Raji (cell line): ENCODE results near the gene RAP1GAP2.

Experiments
- POLR2A ChIP-seq: IDR thresholded peaks from 2 replicates; pipeline ENCODE4 v1.6.1; 2011; ENCODE audit warnings: low read depth, low read length, control low read depth; ENCODE audit not compliant: insufficient read depth

RAP1GAP2 gene

DNA sequence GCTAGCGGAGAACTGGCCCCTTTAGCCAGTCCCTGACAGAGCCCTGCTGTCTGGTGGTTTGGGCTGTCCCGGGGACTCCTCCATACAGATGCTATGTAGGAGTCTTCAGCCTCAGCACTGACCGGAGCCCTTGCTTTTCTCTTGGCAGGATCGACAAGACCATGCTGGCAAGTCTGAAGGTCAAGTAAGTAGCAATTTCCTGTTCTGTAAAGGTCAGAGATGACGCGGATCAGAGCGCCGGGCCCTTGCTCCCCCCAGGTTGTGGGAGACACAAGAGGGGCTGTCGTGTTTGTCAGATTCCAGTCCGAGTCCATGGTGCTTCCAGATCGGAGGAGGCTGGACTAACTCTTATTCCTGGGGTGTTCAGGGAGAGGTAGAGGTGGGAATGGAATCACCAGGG, 4.1 kb downstream of the RAP1GAP2 start:
- no peak for TF ChIP-seq POLR2A

DNA sequence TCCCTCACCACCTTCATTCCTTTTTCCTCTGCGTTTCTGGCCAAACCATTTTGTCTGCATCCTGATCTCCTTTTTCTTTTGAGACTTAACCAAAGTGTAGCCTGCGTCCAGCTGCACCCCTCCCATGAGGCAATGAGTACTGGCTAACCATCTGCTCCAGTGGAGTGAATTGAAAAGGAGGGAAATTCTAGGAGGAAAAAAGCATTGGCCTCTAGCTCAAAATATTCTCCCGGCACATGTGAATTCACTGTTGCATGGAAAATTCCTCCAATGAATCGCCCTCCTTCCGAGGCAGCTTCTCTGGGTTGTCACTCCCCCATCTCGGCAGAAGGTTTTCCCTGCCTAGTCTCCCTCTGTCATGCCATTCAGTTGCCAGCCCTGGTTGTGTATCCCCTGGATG, 5.6 kb downstream of the RAP1GAP2 start:
- no peak for TF ChIP-seq POLR2A

GRCh38 chr17:2802574-2802973, 6.3 kb downstream of the RAP1GAP2 start:
- no peak for TF ChIP-seq POLR2A

GRCh38 chr17:2803386-2803785, 7.1 kb downstream of the RAP1GAP2 start:
- TF ChIP-seq POLR2A: no peak

DNA sequence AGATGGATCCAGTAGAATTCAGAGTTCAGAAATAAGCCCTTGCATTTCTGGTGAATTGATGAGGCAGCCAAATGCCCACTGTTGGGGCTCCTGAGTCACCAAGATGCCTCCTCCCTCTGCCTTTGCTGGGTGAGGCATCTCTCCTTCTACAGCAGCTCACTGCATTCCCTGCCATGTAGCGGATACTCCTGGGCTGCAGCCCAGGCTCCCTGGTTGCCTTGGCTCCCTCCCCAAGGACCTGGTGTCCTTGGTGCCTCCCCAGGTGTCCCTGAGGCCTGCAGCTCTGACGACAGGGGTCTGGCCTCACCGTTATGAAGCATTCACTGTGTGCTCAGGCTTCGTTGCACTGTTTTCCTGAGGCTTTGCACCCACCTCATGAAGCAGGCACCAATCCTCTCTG, 7.7 kb downstream of the RAP1GAP2 start:
- no peak for TF ChIP-seq POLR2A

DNA sequence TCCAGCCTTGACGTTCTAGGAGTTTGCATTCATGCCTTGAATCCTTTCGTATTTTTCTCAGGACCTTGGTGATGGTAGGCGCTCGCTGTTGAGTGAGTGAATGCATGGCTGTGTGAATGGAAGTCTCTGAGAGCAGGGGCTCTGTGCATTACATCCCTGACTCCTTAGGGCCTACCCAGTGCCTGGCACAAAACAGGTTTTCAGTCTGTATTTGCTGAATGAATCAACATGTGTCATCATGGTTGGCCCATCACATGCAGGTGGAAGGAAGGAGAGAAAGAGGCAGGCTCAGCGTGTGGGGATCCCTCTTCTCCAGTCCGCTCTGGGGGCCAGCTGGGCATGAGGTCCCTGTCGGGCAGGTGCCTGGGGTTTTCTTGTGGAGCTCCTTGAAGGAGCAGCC, 8.7 kb downstream of the RAP1GAP2 start:
- TF ChIP-seq POLR2A: no peak

- no peak for TF ChIP-seq POLR2A
Observed at GRCh38 chr17:2805961-2806360, 9.7 kb downstream of the RAP1GAP2 start.

GRCh38 chr17:2808367-2809335, 12.4 kb downstream of the RAP1GAP2 start:
- no peak for TF ChIP-seq POLR2A

GRCh38 chr17:2809337-2809736, 13.1 kb downstream of the RAP1GAP2 start:
- no peak for TF ChIP-seq POLR2A

DNA sequence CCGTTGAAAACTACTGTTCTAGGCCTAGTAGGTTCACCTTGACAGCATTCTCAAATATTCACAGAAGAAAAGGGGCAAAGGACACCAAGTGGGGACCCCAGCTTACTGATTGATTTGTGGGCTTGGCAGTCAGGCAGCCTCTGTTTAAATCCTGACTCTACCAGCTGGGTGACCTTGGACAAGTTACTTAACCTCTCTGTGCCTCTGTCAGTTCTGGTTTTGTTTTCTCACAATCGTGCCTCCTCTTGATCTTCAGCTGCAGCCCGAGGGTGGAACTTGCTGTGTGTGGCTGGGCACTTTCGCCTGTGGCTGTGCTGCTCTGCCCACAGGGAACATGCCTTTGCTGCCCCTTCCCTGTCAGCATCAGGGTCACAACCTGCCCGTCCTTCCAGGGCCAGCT, 17.8 kb downstream of the RAP1GAP2 start:
- TF ChIP-seq POLR2A: no peak

DNA sequence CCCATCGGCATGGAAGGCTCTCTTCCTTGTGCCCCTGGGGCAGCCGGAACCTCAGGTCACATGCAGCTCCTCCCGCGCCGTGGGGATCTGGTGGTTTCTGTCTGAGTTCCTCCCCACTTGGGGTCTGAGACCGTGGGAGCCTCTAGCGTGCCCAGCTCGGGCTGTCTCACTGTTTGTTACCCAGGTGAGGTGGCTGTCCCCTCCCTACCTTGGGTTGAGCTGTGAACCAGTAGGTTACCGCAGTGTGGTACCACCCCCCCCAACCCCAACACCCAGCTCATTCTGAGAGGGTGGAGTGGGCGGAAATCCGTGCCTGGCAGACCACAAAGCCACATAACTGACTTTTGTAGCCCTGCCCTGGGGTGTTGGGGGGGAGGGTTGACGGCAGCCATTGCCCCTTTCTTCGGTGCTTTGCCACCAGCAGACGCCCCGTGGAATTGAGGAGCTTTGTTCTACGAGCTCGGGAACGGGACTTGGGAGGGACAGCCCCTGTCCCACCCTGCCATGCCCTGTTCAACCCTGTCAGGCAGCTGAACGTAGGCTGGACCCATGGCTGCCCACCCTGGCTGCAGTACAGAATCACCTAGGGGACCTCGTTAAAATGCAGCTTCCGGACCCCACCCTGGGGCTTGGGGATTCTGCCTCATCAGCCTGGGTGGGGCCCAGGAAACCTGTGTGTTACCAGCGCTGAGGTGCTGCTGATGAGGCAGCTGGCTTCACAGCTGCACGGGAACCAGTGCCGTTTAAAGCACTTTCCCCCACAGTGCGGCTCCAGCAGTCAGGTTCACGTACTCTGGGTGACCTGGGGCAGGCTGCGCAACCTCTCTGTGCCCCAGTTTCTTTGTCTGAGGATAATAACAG, 18.5 kb downstream of the RAP1GAP2 start:
- no peak for TF ChIP-seq POLR2A

- TF ChIP-seq POLR2A: no peak
Observed at GRCh38 chr17:2815781-2816185, 19.5 kb downstream of the RAP1GAP2 start.

DNA sequence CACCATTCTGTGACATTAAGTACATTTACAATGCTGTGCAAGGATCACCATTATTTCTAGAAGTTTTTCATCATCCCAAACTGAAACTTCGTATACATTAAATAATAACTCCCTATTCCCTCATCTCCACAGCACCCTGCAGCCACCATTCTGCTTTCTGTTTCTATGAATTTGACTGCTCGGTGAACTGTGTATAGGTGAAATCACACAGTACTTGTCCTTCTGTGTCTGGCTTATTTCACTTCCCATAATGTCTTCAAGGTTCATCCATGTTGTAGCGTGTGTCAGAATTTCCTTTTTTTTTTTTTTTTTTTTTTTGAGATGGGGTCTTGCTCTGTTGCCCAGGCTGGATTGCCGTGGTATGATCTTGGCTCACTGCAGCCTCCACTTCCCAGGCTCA, 20.4 kb downstream of the RAP1GAP2 start:
- no peak for TF ChIP-seq POLR2A

DNA sequence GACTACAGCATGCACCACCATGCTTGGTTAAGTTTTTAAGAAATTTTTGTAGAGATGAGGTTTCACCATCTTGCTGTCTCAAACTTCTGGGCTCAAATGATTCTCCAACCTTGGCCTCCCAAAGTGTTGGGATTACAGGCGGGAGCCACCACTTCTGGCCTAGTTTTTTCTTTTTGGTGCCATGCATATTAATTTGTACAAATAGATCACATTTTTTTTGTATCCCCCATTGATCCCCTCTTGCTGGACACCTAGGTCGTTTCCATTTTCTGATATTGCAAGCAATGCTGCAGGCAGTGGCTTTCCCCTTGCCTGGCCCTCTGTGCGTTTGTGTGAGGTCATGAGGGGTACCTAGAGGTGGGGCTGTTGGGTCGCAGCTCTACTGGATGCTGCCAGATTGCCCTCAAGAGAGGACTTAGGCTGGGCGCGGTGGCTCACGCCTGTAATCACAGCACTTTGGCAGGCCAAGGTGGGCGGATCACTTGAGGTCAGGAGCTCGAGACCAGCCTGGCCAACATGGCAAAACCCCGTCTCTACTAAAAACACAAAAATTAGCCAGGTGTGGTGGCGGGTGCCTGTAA, 23.8 kb downstream of the RAP1GAP2 start:
- no peak for TF ChIP-seq POLR2A

DNA sequence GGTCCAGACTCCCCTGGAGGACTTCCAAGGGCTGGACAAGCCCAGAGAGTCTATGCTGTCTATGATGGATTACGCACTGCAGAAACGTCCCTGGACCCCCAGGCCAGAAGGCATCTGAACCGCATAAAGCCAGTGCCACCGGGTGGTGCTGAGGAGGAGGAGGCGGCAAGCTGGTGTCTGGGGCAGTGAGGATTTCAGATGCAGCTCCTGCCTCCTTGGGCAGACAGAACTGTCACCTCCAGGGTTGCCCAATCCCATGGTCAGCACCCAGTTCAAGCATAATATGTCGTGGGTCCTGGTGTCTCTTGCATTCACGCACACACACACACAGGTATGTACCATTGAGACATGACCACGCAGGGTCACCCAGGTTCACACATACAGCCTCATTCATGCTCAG, 25.6 kb downstream of the RAP1GAP2 start:
- no peak for TF ChIP-seq POLR2A
